NCI-H82 treated with DMSO at 0.1 percent for 48 hours (cell line): ENCODE data around the gene SHE.
A peak's percentile ranks its signal among the peaks of the same experiment; 100 is the strongest.

Experiments used
- DNase-seq: peaks from one replicate; lab custom pipeline; 2025; ENCODE audit not compliant: unreplicated experiment; lab: John Stamatoyannopoulos, UW

The SHE gene

DNA sequence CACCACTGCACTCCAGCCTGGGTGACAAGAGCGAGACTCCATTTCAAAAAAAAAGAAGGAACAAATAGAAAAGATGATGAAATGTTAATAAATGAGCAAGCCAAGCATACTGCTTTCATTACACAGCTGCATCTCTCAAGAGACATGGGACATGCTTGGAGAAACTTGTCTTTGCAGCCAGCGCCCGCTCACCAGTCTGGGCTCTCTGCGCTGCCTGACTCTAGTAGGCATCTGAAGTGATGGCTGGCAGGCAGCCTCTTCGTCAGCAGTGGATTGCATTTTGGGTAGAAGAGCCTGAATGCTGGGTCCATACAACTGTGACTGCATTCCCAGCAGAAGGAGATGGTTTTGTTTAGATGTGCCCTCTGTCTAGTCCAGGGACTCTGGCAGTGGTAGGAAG, 49.1 kb downstream of the SHE start:
- no peak for DNase-seq

DNA sequence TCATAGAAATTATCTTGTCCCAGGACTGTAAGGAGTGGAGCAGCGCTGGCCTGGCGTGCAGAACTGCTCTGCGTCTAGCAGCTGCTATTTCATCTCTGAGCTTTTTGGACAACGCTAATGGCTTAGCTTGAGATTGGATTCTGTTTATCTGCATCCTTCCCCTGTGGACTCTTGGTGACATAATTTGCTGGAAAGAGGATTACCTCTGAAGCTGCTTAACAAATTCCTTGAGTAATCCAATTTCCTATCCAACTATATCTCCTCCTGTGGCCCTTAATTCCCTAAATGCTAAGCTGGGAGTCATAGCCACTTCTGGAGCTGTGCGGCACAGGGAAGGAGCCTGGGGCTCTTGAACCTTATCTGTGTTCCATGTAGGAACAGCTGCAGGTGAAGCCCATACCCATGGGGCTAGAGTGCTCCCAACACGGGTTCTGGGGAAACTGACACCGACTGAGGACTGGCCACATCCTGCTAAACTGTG, 53.8 kb downstream of the SHE start:
- peak; percentile 100 for DNase-seq

DNA sequence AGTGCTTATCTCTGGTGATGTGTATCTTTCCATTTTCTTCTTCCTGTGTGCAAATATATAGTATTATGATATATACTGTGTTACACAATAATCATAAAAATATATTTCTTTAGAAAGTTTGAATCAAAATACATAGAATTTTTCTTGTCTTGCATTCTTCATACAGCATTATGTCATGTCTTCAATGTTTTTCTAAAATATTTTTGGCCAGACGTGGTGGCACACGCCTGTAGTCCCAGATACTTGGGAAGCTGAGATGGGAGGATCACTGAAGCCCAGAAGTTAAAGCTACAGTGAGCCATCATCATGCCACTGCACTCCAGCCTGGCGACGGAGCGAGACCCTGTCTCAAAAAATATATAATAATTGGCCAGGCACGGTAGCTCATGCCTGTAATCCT, 55.4 kb downstream of the SHE start:
- no peak for DNase-seq

DNA sequence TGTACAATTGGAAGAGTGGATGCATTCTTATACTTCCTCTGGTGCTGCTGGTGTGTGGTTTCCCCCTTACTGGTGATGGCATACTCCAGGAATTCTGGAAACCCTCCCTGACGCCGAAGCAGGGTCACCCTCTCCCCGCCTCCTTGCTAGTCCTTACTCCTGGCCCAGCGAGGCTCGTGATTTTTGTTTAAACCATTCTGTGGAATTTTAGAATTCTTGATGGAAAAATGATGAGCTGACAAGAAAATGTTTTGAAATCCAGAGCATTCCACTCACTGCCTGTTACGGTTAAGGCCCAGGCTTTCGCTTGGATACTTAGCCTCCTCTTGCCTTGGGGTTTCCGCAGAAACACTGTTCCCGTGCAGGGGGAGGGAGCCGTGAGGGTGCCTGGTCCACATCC, 55.9 kb downstream of the SHE start:
- no peak for DNase-seq

DNA sequence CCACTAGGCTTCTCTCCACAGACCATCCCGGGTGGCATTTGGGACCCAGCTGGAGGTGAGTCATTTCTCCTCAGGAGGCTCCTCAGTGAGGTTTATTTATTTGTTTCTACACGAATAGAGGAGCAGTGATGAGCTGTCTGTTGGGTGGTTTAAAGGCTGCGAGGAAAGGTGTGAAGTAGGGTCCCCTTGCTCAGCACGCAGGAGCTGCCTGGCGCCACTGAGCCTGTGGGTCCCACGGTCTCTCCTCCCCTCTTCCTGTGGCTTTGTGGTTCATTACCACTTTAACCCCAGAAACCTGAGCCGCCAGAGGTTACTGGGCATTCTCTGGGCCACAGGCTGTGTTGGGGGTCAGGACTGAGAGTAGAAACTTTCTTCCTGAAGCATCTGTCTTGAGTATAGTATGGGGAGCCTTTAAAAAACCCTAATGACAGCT, 57.2 kb downstream of the SHE start:
- no peak for DNase-seq

DNA sequence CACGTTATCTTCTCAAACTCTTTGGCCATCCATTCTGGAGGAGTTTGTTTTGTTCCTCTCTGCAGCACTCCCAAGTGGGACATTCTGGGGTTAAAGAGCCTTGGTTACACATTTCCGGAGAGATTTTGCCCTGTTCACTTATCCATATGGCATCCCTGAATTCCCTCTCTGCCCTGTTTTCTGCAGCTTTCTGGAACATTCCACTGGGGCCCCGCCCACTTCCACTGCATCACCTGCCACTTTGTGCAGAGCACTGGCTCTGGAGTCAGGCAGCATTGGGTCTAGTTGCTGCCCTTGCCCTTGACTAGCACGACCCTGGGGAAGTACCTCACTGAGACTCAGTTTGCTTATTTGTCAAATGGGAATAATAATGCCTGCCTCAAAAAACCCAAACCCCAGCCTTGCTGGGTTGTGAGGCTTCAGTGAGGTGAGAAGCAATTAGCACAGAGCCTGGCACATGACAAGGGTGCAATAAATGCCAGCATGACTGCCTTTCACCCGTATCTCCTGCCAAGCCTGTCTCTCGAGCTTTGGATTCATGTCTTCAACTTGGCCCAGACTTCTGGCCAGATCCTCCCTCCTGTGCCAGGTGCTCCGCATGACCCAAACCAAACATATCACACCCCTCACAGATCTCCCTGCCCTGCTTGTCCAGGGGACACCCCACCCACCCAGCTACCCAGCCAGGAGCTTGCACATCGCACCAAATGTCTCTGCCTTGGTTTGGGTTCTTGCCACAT, 58.8 kb downstream of the SHE start:
- no peak for DNase-seq

DNA sequence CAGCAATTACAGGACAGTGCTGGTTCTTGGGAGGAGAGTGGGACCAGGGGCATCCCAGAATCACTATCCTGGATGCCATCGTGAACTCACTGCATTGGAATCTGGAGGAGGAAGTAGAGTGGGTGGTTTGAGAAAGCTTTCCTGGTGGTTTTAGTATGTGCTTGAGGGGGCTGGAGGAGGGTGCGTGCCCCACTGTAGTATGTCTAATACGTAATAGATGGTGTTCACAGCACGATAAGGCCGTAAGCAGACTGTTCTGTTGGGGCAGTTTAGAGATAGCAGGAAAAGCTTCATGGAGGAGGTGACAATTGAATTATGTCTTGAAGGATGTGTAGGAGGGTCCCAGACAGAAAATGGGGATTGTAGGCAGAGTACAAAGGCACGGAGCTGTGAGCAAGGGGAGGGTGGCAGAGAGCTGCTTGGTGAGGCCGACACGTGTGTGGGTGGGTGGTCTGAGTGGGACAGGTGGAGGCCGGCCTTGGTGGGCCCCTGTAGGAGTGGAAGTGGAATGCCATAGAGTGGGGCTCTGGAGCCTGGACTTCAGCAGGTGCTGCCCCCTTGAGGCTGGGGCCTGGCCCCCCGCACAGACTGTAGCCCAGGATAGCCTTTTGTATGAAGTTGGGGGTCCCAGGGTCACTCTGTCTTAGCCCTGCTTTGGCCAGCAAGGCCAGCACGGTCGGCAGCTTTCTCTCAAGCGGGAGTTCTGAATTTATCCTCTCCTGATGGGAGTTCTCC, 60.0 kb downstream of the SHE start:
- no peak for DNase-seq

DNA sequence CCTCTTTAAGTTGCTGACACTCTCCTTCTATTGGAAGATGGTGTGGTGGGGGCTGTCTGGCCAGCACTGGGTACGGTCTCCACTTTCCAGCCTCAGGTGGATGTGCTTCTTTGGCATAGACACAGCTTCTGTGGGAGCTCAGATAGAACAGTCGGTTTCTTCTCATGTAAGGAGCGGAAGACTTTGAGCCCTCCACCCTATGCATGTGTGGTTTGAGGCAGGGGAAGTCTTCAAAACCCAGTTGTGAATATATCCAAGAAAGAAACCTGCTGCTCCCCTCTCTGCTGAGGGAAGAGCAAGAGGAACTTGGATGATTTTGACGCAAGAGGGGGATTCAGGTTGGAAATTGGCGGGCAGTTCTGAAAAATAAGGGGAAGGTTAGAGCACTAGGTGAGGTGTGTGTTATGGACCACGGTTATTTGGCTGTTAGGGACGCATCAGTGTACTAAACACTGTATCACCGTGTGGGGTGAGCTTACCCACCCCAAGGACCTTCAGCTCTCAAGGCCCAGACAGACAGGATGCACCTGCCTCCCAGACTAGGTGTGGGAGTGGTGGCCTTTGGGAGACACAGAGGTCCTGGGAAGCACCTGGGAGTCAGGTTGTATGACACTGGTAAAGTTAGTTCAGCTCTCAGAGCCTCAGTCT, 60.8 kb downstream of the SHE start:
- no peak for DNase-seq

DNA sequence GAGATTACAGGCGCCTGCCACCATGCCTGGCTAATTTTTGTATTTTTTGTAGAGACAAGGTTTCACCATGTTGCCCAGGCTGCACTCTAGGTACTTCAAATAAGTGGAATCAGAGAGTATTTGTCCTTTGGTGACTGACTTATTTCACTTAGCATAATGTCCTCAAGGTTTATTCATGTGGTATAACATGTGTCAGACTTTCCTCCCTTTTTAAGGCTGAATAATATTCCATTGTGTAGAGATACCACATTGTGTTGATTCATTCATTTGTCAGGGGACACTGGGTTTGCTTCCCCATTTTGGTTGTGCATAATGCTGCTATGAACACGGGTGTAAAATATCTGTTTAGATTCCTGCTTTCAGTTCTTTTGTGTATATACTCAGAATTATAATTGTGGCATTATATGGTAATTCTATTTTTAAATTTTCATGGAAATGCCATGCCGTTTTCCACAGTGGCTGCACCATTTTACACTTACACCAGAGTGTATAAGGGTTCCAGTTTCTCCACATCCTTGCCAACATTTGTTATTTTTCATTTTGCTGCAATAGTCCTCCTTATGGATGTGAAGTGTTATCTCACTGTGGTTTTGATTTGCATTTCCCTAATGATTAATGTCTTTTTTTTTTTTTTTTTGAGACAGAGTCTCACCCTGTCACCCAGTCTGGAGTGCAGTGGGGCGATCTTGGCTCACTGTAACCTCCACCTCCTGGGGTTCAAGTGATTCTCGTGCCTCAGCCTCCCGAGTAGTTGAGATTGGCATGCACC, 62.0 kb downstream of the SHE start:
- no peak for DNase-seq

DNA sequence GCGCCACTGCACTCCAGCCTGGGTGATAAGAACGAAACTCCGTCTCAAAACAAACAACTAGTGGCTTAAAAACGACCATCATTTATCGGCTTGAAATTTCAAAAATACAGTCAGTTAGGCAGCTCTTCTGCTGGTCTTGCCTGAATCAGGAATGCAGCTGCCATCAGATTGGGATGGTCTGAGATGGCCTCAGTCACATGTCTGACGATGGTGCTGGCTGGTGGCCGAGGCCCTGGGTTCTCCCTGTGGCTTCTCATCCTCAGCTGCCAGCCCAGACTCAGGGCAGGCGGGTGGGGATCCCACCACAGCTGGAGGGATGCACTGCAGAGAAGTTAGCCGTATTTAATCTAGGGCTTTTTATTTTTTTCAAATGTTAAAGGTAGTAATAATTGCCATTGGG, 65.8 kb downstream of the SHE start:
- no peak for DNase-seq

DNA sequence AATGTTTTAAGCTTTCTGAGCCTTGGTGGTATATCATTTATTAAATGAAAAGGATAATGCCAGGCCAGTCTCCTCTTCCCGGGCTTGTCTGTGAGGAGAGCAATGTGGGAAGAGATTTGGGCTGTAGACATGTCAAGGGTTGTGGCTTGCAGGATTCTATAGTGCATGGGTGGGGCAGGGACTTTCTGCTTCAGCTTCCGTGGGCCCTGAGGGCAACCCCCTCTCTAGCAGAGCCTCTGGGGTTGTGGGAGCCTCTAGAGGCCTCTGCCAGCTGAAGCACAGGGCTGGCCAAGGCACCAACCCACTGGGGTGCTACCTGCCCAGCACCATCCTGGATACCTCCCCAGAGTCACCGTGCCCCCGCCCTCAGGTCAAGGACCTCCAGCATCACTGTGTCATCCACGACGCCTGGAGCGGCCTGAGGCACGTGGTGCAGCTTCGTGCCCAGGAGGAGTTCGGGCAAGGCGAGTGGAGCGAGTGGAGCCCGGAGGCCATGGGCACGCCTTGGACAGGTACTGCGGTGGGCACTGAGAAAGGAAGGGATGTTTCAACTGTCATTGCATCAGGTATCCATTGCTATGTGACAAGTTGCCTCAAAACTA, 66.5 kb downstream of the SHE start:
- no peak for DNase-seq

DNA sequence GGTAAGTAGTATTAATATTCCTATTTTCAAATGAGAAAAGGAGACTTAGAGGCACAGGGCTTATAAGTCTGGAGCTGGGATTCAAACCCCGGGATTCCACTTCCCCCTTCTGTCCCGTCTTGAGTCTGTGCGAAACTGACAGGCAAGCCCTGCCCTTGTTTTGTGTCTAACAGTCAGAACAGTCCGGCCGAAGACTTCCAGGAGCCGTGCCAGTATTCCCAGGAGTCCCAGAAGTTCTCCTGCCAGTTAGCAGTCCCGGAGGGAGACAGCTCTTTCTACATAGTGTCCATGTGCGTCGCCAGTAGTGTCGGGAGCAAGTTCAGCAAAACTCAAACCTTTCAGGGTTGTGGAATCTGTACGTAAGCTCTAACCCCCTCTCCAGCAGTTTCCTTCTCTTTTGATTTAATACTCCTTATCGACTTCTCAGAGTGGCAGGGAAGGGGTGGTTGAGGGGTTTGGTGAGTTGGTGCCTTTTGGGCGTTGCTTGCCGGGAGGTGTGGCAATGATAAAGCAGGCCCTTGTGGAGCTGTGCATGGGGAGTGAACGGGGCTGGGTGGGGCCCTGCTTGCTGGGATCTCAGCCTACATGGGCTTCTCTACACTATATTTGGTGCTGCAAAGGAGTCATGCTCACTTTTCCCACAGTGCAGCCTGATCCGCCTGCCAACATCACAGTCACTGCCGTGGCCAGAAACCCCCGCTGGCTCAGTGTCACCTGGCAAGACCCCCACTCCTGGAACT, 67.7 kb downstream of the SHE start:
- no peak for DNase-seq

DNA sequence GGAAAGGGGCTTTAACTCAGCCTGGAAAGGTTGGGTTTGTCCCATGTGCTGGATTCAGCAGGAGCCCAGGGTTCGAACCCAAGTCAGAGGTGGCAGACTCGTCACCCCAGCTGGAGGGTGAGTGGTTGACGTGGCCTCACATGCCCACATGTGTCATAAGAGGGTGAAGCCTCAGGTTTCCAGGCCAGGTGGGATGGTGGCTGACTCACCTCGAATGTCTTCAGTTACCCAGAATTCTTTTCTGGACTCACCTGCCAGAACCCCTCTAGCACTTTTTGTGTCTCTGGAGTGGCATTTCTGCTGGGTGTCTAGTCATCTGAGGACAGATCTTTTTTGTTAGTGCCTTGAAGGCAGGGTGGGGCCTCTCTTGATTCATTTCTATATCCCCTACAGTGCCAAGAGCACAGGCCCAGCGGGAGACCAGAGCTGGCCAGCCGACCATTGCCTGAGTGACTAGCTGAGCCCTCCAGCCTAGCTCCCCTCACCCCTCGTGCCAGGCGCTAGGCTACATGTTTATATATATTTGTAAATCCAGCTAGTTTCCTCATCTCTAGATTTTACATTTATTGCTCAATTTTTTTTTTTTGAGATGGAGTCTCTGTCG, 68.9 kb downstream of the SHE start:
- no peak for DNase-seq

DNA sequence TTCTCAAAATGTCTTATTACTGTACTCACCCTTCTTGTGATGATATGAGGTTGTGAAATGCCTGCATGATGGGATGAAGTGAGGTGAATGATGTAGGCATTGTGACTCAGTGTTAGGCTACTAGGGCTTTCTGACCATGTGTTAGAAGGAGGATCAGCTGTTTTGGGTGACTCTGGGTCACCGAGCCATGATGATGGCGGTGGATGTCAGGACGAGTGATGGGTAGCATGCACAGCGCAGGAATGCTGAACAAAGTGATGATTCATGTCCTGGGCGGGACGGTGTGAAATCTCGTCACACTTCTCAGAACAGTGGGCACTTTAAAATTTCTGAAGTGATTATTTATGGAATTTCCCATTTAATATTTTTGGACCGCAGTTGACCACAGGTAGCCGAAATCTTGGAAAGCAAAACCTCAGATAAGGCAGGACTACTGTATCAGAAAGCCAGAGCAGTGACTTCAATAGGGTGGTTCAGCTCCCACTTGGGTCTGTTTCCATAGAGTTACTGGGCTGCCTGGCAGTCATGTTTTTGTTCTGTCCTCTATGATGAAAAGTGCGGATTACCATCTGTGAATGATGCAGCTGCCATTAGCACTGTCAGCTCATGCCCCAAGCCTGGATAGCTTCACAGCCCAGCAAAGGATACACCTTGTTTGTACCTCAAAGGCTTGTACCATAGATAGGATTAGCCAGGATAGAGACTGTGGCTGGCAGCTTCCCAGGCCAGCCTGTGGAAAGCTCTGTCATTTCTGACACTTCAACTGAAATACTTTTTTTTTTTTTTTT, 70.4 kb downstream of the SHE start:
- no peak for DNase-seq

DNA sequence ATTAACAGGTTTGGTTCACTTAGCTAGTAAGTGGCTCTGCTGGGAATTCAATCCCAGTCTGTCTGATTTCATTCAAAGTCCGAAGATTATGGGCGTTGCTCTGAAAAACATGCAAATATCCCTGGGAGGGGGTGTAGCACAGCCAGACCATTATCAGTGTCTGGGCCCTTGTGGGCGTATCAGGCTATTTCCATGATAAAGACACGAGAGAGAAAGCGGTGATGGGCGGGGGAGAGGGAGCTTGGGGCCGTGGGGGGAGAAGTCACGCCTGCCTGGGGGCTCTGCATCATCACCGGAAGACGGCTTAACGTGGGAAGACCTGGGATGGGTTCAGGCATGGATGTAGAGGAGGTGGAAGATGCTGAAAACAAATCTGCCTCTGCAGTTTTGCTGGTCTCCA, 71.3 kb downstream of the SHE start:
- no peak for DNase-seq

DNA sequence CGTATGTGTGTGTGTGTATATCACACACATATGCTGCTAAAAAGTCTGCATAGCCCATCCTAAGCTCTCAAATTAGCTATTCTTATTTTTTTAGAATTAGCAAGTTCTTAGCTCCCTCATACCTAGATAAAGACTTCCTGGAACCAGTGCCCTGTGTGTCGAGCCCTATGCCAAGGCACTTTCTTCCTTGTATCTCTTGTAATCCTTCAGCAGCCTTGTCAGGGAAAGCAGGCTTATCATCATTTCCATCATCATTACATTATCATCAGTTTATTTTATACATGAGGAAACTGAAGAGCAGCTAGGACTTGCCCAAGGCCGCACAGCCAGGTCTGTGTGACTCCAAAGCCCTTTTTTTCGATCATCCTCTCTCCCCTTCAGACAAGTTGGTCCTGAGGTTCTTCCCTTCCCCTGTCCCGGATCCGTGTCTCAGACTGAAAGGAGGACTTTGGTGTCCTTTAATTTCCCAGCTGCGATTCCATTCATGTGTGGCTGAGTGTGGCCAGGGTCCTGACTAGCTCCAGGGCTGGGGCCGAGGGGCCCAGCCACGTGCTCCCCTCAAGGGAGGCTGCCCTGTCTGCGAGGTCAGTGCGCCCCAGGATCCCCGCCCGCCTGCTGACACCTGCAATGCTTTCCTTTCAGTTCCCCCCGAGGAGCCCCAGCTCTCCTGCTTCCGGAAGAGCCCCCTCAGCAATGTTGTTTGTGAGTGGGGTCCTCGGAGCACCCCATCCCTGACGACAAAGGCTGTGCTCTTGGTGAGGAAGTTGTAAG, 72.2 kb downstream of the SHE start:
- DNase-seq = no peak
